ENCODE results near the gene PGP.
A peak's percentile ranks its signal among the peaks of the same experiment; 100 is the strongest.

The PGP gene

DNA sequence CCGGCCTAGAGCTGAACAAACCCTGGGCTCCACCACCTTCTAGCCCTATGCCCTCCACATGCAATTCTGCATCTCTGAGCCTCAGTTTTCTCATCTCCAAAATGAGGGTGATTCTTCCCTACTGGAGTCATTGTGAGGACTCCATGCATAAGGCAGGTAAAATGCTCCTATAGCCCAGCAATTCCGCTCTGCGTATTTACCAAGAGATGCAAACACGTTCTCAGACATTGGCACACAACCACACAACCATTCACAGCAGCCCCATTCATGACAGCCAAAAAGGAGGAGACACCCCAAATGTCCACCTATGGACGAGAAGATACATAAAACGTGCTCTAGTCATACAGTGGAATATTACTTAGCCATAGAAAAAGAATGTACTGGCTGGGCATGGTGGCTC is 14.3 kb downstream of the PGP start:
- no peak for DNase-seq (ENCODE audit: low read depth in 2 of 2)

DNA sequence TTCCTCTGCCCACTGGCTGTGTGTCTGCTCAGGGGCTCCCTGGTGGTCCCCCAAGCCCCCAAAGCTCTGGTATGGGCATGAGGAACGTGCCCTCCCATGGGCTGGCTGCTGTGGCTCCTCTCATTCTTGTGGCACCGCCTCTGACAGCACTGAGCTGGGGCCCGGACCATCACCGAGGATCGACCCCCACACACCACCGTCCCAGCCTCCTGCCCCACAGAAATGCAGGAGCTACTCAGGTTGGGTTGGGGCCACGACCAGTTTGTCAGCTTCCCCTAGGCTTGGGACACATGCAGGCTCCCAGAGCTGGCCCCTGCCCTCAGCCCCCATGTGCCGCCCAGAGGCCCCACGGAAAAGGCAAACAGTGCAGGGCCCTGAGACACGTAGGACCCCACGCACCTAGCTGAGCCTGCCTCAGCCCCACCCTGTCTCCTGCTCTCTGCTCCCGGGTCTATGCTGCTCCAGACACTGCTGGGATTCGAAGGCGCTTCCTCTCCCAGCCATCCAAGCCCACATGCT is 15.0 kb downstream of the PGP start:
- DNase-seq (ENCODE audit: low read depth in 2 of 2), result no peak

DNA sequence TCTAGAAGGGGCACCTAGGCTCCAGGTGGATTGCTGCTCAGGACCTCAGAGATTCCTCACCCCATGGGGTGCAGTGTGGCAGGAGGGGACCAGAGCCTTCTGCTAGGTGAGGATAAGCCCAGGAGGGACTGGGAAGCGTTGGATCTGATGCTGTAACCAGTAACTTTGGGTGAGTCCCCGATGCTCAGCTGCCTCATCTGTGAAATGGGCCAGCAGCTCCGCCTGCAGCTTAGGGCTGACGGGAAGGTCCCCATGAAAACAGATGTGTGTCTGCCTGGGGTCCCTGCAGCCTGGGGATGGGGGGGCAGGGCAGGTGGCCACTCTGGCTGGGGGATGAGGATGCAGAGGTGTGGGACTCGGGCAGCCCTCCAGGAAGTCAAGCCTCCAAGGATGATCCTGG is 15.5 kb downstream of the PGP start:
- no peak for DNase-seq (ENCODE audit: low read depth in 2 of 2)

GRCh38 chr16:2198283-2198682 is 16.4 kb downstream of the PGP start:
- no peak for DNase-seq (ENCODE audit: low read depth in 2 of 2)

- DNase-seq (ENCODE audit: low read depth in 2 of 2), result no peak
These were observed 16.9 kb downstream of the PGP start for GRCh38 chr16:2197765-2198164.

- no peak for DNase-seq (ENCODE audit: low read depth in 2 of 2)
These were observed 17.6 kb downstream of the PGP start for GRCh38 chr16:2196981-2197511.

DNA sequence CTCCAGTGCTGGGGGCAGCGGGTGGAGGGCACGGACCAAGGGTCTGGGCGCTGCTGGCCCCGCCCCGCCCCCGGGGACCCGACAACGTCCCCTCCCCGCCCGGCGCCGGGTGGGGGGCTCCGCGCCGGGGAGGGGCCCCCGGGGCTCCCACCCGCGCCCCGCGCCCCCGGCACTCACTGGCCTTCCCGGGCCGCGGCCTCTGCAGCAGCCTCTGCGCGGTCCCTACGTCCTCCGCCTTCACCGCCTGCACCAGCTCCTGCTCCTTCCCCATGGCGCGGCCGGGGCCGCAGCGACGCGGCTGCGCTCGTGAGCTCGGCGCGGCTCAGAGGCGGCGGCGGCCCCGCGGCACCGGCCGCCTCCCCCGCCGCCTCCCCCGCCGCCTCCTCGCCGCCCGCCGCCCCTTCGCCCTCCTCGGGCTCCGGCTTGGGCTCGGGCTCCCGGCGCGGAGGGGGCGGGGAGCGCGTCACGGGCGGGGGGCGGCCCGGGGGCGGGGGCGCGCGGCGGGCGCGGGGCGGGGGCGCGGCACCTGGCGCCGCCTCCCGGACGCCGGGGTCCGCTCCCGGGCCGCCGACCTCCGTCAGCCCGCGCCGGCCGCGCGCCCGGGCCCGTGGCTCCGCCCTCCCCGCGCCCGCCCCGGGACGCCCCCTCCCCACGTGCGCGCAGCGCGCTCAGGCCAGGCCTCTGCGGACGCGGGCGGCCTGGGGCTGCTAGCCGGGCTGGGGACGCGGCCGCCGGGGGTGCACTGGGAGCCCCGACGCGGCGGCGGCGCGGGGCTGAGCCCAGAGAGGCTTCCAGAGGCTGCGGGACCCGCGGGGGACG is 18.3 kb downstream of the PGP start, which contains the start of gene CASKIN1:
CASKIN1 (minus strand) TSS at position 444 of the 819 bp plus-strand sequence; CDS start at position 271, 173 bp downstream.
- no peak for DNase-seq (ENCODE audit: low read depth in 2 of 2)

GRCh38 chr16:2195322-2196161 is 19.1 kb downstream of the PGP start:
- DNase-seq (ENCODE audit: low read depth in 2 of 2), result no peak

GRCh38 chr16:2194852-2195321 is 19.8 kb downstream of the PGP start:
- peak in 1 of 2 donors; percentile 41 for DNase-seq (ENCODE audit: low read depth in 2 of 2)

DNA sequence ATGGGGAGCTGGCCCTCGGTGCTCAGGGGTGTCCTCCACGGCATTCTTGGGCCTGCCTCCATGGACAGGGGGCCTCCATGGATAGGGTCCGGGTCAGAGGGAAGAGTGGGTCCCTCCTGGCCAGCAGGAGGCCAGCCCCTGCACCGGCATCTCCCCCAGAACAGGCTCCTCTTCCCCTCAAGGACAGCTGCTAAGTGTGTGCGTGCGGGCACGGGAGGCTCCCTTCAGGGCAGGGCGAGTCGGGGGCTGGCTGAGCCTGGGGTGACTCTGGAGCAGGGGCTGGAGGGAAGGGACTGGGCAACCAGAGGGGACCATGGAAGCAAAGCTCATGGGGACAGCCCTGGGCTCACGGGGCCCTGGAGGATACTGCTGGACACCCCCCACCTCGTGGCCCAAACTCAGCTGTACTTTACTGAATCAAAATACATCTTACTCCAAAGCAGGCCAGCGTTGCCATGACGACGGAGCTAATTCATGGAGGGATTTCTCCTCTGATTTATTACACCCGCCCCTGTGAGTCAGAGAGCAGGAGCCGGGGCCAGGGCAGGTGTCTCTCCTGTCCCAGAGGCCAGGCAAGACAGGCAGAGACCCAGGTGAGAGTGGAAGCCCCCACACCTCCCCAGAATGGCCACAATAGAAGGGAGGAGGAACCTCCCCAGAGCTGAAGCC is 20.3 kb downstream of the PGP start:
- DNase-seq (ENCODE audit: low read depth in 2 of 2), result no peak

DNA sequence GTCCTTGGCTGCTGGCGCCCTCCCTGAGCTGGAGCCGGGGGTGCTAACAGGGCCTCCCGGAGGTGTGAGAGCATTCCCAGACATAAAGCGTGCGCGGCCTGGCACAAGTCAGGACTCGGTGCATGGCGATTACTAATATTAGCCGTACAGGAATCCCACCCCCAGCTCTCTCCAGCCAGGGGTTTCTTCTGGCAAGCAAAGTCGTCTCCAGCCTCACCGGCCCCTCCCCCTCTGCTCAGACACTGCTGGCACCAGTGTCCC is 23.3 kb downstream of the PGP start:
- no peak for DNase-seq (ENCODE audit: low read depth in 2 of 2)

DNA sequence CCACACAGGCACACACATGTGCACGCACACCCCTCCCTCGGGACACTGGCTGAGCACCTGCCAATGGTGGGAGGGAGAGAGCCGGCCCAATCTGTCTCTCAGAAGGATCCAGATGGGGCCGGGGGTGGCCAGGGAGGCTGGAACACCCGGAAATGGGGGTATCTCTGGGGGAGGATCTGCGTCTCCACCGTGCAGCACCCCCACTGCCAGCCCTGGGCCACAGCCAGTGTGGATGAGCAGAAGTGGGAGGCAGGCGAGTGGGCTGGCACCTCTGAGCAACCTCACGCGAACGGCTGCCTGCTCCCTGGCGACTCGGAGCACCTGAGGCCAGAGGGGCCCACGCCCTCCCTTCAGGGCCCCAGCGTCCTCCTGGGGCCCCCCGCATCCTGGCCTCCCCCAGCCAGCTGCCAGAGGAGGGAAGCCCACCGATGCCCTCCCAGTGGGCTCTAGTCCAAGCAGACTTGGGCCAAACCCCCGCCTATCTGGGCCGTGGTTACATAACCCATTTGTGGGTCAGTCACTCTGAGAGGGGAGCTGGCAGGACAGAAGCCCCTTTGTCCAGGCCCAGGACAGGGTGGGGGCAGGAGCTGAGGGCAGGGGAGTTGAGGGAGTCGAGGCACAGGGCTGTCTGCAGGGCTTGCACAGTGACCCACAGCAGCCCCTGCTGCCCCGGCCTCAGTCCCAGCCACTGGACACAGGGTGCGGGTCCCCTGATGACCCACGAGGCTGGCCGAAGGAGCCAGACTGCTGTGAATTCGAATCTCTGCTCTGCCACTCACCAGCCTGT is 23.8 kb downstream of the PGP start:
- no peak for DNase-seq (ENCODE audit: low read depth in 2 of 2)

- no peak for DNase-seq (ENCODE audit: low read depth in 2 of 2)
These were observed 24.5 kb downstream of the PGP start for GRCh38 chr16:2190002-2190658.

- no peak for DNase-seq (ENCODE audit: low read depth in 2 of 2)
These were observed 25.3 kb downstream of the PGP start for GRCh38 chr16:2189252-2189893.

- no peak for DNase-seq (ENCODE audit: low read depth in 2 of 2)
These were observed 26.2 kb downstream of the PGP start for GRCh38 chr16:2188395-2188794.

DNA sequence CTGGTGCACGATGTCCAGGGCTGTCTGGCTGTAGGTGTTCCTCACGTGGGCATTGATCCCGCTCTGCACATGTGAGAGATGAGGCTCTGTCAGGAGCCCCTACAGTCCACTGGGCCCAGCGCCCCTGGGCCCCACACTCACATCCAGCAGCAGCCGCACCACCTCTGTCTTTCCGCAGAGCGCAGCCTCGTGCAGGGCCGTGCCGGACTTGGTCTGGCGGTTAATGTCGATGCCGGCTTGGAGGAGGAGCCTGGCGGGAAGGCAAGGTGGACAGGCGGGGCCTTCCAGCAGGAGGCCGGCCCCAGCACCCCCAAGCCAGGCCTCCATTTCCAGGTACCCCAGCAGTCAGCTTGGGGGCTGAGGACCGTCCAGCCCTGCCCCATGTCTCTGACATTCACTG is 27.4 kb downstream of the PGP start:
- no peak for DNase-seq (ENCODE audit: low read depth in 2 of 2)

- DNase-seq (ENCODE audit: low read depth in 2 of 2), result no peak
These were observed 28.1 kb downstream of the PGP start for GRCh38 chr16:2186505-2186904.

DNA sequence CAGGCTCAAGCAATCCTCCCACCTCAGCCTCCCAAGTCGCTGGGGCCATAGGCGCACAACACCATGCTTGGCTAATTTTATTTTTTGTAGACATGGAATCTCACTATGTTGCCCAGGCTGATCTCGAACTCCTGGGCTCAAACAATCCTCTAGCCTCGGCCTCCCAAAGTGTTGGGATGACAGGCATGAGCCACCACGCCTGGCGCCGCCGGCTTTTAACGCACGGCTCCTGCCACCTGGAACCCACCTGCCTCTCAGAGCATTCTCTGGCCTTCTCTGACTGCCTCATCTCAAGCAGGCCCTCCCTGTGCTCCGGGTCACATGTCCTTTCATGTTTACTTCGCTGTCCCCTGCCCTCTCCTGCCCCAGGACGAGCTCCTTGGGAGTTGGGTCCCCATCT is 28.6 kb downstream of the PGP start:
- no peak for DNase-seq (ENCODE audit: low read depth in 2 of 2)

DNA sequence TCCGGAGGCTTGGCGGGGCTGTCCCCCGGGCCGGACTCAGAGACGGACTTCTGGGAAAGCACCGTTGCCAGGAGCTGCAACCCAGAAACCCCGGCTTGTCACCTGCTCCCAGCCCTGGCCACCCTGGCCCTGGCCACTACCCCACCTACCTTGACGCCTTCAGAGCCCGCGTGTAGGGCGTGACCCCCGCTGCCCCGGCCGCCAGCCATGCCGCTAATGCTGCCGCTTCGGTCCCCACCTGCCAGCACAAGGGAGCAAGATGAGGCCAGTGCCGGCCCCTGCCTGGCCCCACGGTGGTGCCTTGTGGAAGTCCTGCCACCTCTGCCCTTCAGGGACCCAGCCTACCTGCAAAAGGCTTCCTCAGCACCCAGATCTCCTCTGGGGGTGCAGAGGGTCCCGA is 29.7 kb downstream of the PGP start:
- no peak for DNase-seq (ENCODE audit: low read depth in 2 of 2)

- DNase-seq (ENCODE audit: low read depth in 2 of 2), result no peak
These were observed 30.3 kb downstream of the PGP start for GRCh38 chr16:2184346-2184745.
